Neural cell (in vitro differentiated cells): ENCODE data around the gene MAP2K1. TPM values are rescaled to one million over a fixed set of nuclear protein-coding genes. Genes with fewer than 3 reads are reported as not detected.

Experiments used
- H2AFZ ChIP-seq: fragments of 200-600, 300-800 bp; sonication (generic), shearing (Covaris generic); 2 replicates; pipeline ENCODE4 v1.6.0; 2014; ENCODE audit warnings: low read depth, mild to moderate bottlenecking, antibody characterized with exemption, low read length, moderate library complexity
- H3F3A ChIP-seq: fragments of 200-600 bp; shearing (Covaris generic); 2 replicates; pipeline ENCODE4 v1.6.1; 2016; ENCODE audit warnings: mild to moderate bottlenecking, moderate library complexity, mixed read lengths, antibody characterized with exemption, low read length; ENCODE audit not compliant: insufficient read depth, poor library complexity, severe bottlenecking
- H3K27ac ChIP-seq: fragments of 200-600, 300-800 bp; sonication (generic), shearing (Covaris generic); 2 replicates; pipeline ENCODE4 v1.5.1; 2014; ENCODE audit warnings: mild to moderate bottlenecking, low read length, moderate library complexity
- H3K27me3 ChIP-seq: fragments of 300-800, 200-600 bp; sonication (generic), shearing (Covaris generic); 2 replicates; pipeline ENCODE4 v1.6.0; 2014; ENCODE audit warnings: mild to moderate bottlenecking, low read depth, low read length, moderate library complexity; ENCODE audit not compliant: insufficient read depth
- H3K36me3 ChIP-seq: fragments of 300-800, 200-600 bp; sonication (generic), shearing (Covaris generic); 2 replicates; pipeline ENCODE4 v1.5.1; 2014; ENCODE audit warnings: mild to moderate bottlenecking, antibody characterized with exemption, low read length, moderate library complexity; ENCODE audit not compliant: insufficient read depth
- H3K4me2 ChIP-seq: fragments of 300-800, 200-600 bp; sonication (generic), shearing (Covaris generic); 2 replicates; pipeline ENCODE4 v1.6.0; 2014; ENCODE audit warnings: mild to moderate bottlenecking, low read length
- H3K4me3 ChIP-seq: fragments of 300-800, 200-600 bp; sonication (generic), shearing (Covaris generic); 2 replicates; pipeline ENCODE4 v1.5.1; 2014; ENCODE audit warnings: mild to moderate bottlenecking, low read length, moderate library complexity
- H3K79me2 ChIP-seq: fragments of 200-600 bp; shearing (Covaris generic); replicated peaks from 2 replicates; pipeline ENCODE4 v1.6.0; 2014; ENCODE audit warnings: mild to moderate bottlenecking, low read length, moderate library complexity; ENCODE audit not compliant: insufficient read depth
- H3K9ac ChIP-seq: fragments of 300-800, 200-600 bp; sonication (generic), shearing (Covaris generic); 2 replicates; pipeline ENCODE4 v1.6.1; 2016; ENCODE audit warnings: mild to moderate bottlenecking, low read length, mixed read lengths
- H3K9me2 ChIP-seq: fragments of 200-600 bp; shearing (Covaris generic); 2 replicates; pipeline ENCODE4 v1.6.1; 2016; ENCODE audit warnings: mild to moderate bottlenecking, low read length, mixed read lengths; ENCODE audit not compliant: insufficient read depth
- H3K9me3 ChIP-seq: fragments of 200-600, 300-800 bp; sonication (generic), shearing (Covaris generic); 2 replicates; pipeline ENCODE4 v1.6.1; 2016; ENCODE audit warnings: mild to moderate bottlenecking, mixed run types, low read length, moderate library complexity, mixed read lengths
- H4K20me1 ChIP-seq: fragments of 200-600 bp; shearing (Covaris generic); 2 replicates; pipeline ENCODE4 v1.6.1; 2016; ENCODE audit warnings: mild to moderate bottlenecking, mixed run types; ENCODE audit not compliant: insufficient read depth
- EP300 ChIP-seq: fragments of 450-650 bp; conservative IDR thresholded peaks from 2 replicates; pipeline ENCODE4 v1.6.1; 2014; ENCODE audit warnings: antibody characterized with exemption, mild to moderate bottlenecking, moderate library complexity; ENCODE audit not compliant: poor library complexity, severe bottlenecking
- EZH2 ChIP-seq: fragments of 200-600, 300-800 bp; shearing (Covaris generic), sonication (generic); IDR thresholded peaks from 2 replicates; pipeline ENCODE4 v1.6.1; 2014; ENCODE audit warnings: antibody characterized with exemption, low read length, borderline replicate concordance, mild to moderate bottlenecking; ENCODE audit not compliant: insufficient read depth, poor library complexity, severe bottlenecking
- MXI1 ChIP-seq: fragments of 450-650 bp; conservative IDR thresholded peaks from 2 replicates; pipeline ENCODE4 v1.6.1; 2014; ENCODE audit warnings: antibody characterized with exemption, mild to moderate bottlenecking; ENCODE audit not compliant: poor library complexity, severe bottlenecking
- POLR2AphosphoS5 ChIP-seq: IDR thresholded peaks from 2 replicates; pipeline ENCODE4 v1.6.1; 2012
- RAD21 ChIP-seq: fragments of 450-650 bp; conservative IDR thresholded peaks from 2 replicates; pipeline ENCODE4 v1.6.1; 2014; ENCODE audit warnings: antibody characterized with exemption, mild to moderate bottlenecking, moderate library complexity
- SMC3 ChIP-seq: fragments of 450-650 bp; conservative IDR thresholded peaks from 2 replicates; pipeline ENCODE4 v1.6.1; 2014; ENCODE audit warnings: antibody characterized with exemption, mild to moderate bottlenecking, moderate library complexity; ENCODE audit not compliant: poor library complexity
- TAF1 ChIP-seq: IDR thresholded peaks from 2 replicates; pipeline ENCODE4 v1.6.1; 2012; ENCODE audit warnings: low read depth
- polyA plus RNA-seq: library from polyadenylated mRNA; depleted of rRNA; stranded (reverse); fragments of >200 nt; gene quantifications from 2 replicates; pipeline ENCODE4 v1.2.3, GENCODE V29; 2014
- TF ChIP-seq, protein P1 (sequence below): fragments of 450-650 bp; IDR thresholded peaks from 2 replicates; pipeline ENCODE4 v1.5.1; 2014; ENCODE audit warnings: antibody characterized with exemption, mild to moderate bottlenecking, moderate library complexity; ENCODE audit not compliant: poor library complexity, severe bottlenecking
- TF ChIP-seq, protein P2 (sequence below): IDR thresholded peaks from 2 replicates; pipeline ENCODE4 v1.6.1; 2012; ENCODE audit warnings: borderline replicate concordance

MAP2K1 gene
- polyA plus RNA-seq, 1 donor from 2014 or later = 24.7 TPM

DNA sequence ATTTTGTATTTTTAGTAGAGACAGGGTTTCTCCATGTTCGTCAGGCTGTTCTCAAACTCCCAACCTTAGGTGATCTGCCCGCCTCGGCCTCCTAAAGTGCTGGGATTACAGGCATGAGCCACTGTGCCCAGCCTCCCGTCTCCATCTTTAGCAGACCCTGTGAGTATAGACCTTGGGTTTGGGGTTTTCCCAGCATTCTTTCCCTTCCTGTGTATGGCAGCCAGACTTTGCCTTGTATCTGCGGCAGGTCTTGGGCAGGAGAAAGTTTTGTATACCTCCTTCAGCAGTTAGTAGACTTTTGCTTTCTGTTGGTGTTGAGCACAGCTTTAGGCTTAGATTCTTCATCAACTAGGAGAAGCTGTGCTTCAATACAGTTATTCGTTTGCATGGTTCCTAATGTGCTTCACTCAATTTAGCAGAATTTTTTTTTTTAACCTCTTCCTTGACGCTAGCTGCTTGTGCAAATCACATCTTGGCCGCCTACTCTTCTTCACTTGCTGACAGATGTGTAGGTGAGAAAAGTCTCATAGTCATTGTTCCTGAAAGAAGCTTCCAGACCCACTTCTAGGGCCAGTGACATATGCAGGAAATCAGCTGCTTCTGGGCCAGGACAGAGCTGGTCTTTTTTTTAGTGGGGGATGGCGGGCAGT lies 38.4 kb downstream of the MAP2K1 start:
- no peak overlapping the region for H3K27ac ChIP-seq
- H3K4me3 ChIP-seq = no peak overlapping the region
- TF ChIP-seq SMC3 (no peak), TAF1 (no peak), POLR2AphosphoS5 (no peak), EP300 (no peak), EZH2 (no peak), RAD21 (no peak), MXI1 (no peak)
- TF ChIP-seq, protein P1, sequence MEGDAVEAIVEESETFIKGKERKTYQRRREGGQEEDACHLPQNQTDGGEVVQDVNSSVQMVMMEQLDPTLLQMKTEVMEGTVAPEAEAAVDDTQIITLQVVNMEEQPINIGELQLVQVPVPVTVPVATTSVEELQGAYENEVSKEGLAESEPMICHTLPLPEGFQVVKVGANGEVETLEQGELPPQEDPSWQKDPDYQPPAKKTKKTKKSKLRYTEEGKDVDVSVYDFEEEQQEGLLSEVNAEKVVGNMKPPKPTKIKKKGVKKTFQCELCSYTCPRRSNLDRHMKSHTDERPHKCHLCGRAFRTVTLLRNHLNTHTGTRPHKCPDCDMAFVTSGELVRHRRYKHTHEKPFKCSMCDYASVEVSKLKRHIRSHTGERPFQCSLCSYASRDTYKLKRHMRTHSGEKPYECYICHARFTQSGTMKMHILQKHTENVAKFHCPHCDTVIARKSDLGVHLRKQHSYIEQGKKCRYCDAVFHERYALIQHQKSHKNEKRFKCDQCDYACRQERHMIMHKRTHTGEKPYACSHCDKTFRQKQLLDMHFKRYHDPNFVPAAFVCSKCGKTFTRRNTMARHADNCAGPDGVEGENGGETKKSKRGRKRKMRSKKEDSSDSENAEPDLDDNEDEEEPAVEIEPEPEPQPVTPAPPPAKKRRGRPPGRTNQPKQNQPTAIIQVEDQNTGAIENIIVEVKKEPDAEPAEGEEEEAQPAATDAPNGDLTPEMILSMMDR = no peak
- TF ChIP-seq, protein P2, sequence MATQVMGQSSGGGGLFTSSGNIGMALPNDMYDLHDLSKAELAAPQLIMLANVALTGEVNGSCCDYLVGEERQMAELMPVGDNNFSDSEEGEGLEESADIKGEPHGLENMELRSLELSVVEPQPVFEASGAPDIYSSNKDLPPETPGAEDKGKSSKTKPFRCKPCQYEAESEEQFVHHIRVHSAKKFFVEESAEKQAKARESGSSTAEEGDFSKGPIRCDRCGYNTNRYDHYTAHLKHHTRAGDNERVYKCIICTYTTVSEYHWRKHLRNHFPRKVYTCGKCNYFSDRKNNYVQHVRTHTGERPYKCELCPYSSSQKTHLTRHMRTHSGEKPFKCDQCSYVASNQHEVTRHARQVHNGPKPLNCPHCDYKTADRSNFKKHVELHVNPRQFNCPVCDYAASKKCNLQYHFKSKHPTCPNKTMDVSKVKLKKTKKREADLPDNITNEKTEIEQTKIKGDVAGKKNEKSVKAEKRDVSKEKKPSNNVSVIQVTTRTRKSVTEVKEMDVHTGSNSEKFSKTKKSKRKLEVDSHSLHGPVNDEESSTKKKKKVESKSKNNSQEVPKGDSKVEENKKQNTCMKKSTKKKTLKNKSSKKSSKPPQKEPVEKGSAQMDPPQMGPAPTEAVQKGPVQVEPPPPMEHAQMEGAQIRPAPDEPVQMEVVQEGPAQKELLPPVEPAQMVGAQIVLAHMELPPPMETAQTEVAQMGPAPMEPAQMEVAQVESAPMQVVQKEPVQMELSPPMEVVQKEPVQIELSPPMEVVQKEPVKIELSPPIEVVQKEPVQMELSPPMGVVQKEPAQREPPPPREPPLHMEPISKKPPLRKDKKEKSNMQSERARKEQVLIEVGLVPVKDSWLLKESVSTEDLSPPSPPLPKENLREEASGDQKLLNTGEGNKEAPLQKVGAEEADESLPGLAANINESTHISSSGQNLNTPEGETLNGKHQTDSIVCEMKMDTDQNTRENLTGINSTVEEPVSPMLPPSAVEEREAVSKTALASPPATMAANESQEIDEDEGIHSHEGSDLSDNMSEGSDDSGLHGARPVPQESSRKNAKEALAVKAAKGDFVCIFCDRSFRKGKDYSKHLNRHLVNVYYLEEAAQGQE = no peak
- H3K36me3 ChIP-seq = no peaks in the 10 kb centered on the region
- H3K27me3 ChIP-seq = no peaks in the 10 kb centered on the region
- no peak overlapping the region for H2AFZ ChIP-seq
- no peaks in the 10 kb centered on the region for H3K9me2 ChIP-seq
- H3K9ac ChIP-seq = no peak overlapping the region
- H3K4me2 ChIP-seq = no peak overlapping the region
- no peaks in the 10 kb centered on the region for H3K9me3 ChIP-seq
- no peaks in the 10 kb centered on the region for H3K79me2 ChIP-seq
- no peaks in the 10 kb centered on the region for H3F3A ChIP-seq
- H4K20me1 ChIP-seq = no peaks in the 10 kb centered on the region

DNA sequence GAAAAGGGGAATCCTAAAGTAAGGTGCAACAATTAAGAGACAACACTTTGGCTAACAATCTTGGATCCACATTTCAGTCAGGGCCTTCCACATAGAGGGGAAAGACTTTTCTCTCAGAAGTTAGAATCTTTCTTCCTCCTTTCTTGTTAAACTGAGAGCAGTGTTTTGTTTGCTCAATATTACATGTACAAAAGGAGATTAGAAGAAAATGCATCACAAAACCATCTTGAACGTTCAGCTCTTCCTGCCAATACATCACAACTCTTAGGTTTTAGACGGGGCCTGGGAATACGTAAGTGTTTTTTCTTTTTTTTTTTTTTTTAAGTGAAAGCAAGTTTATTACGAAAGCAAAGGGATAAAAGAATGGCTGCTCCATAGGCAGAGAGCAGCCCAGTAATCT lies 39.1 kb downstream of the MAP2K1 start:
- H3K9ac ChIP-seq = no peak overlapping the region
- H3K79me2 ChIP-seq = no peaks in the 10 kb centered on the region
- no peak overlapping the region for H3K4me3 ChIP-seq
- no peaks in the 10 kb centered on the region for H3K36me3 ChIP-seq
- no peak overlapping the region for H3K4me2 ChIP-seq
- H3K9me3 ChIP-seq = no peaks in the 10 kb centered on the region
- H3K9me2 ChIP-seq = no peaks in the 10 kb centered on the region
- H3K27ac ChIP-seq = no peak overlapping the region
- TF ChIP-seq POLR2AphosphoS5 (no peak), EP300 (no peak)
- TF ChIP-seq, protein P2 = no peak
- H2AFZ ChIP-seq = no peak overlapping the region
- no peaks in the 10 kb centered on the region for H4K20me1 ChIP-seq
- no peaks in the 10 kb centered on the region for H3K27me3 ChIP-seq
- H3F3A ChIP-seq = no peaks in the 10 kb centered on the region
